Activated CD8-positive, alpha-beta T cell treated with anti-CD3 and anti-CD28 coated beads for 36 hours (primary cell): Measurements from ENCODE around the gene P2RY2. TPM values are rescaled to one million over a fixed set of nuclear protein-coding genes. Genes with fewer than 3 reads are reported as not detected.

Source experiments
- ATAC-seq: fragments of 200-7000 bp; cut with Tn5 transposase; one replicate; pipeline ENCODE4 v1.10.0; 2021; ENCODE audit warnings: mild to moderate bottlenecking, moderate library complexity
- CTCF ChIA-PET: fragments of 350-600 bp; sonication (Branson Sonifier 250); formaldehyde crosslinking; loops from one replicate; lab custom pipeline; 2021; ENCODE audit warnings: antibody characterized with exemption; lab: Charles Lee
- POLR2A ChIA-PET: fragments of 350-600 bp; sonication (Branson Sonifier 250); formaldehyde crosslinking; loops from one replicate; lab custom pipeline; 2021; ENCODE audit warnings: antibody characterized with exemption; lab: Charles Lee
- DNase-seq: peaks from one replicate; pipeline ENCODE4 v3.0.0-alpha.2; 2020
- H3K27ac Mint-ChIP-seq: one replicate; pipeline ENCODE4 v1.8.0; 2021; ENCODE audit warnings: mild to moderate bottlenecking, mixed read lengths
- H3K27me3 Mint-ChIP-seq: one replicate; pipeline ENCODE4 v1.8.0; 2021; ENCODE audit warnings: mixed read lengths
- H3K36me3 Mint-ChIP-seq: one replicate; pipeline ENCODE4 v1.8.0; 2021; ENCODE audit warnings: low read depth, mixed read lengths
- H3K4me1 Mint-ChIP-seq: one replicate; pipeline ENCODE4 v1.8.0; 2021; ENCODE audit warnings: low read depth, mixed read lengths
- H3K4me3 Mint-ChIP-seq: one replicate; pipeline ENCODE4 v1.8.0; 2021; ENCODE audit warnings: mild to moderate bottlenecking, moderate library complexity, mixed read lengths
- H3K9me3 Mint-ChIP-seq: one replicate; pipeline ENCODE4 v1.8.0; 2021; ENCODE audit warnings: mixed read lengths
- CTCF ChIP-seq: fragments of 200-600 bp; IDR thresholded peaks from one replicate; pipeline ENCODE4 v1.8.0; 2022; ENCODE audit warnings: antibody characterized with exemption, mild to moderate bottlenecking
- intact Hi-C: fragments of 100-400 bp; cut with micrococcal nuclease; formaldehyde crosslinking; loops from one replicate; pipeline ENCODE4 v1.10.0; 2022
- total RNA-seq, 2 experiments: library from RNA; stranded (reverse); gene quantifications; one replicate each; pipeline ENCODE4 v1.2.3, GENCODE V29; 2021

P2RY2 gene
- total RNA-seq, result not detected

- Mint-ChIP-seq H3K27ac (no peak within 1 kb of the TSS), H3K36me3 (no peaks in the 10 kb centered on the region), H3K4me3 (peak within 1 kb of the TSS; percentile 44), H3K4me1 (peaks cover 2% of the 10 kb centered on the region), H3K27me3 (peaks cover 21% of the 10 kb centered on the region), H3K9me3 (no peaks in the 10 kb centered on the region)
- peak; percentile 72 for TF ChIP-seq CTCF
- intact Hi-C loops, result no loop called here
- ATAC-seq (peak; percentile 89), DNase-seq (peak; percentile 53)
- CTCF ChIA-PET, result interaction anchor here (1.0 to 1.1 kb wide), 2 partner anchors 10 to 71 kb away, joined by 3 to 4 read pairs; no protein-coding TSS in a partner anchor
- POLR2A ChIA-PET, result interaction anchor here (1.1 kb wide), 1 partner anchor 36 kb away, joined by 3 read pairs; no protein-coding TSS in a partner anchor
Observed at GRCh38 chr11:73218106-73218829, at the start of gene P2RY2. P2RY2 (plus strand) TSS chr11:73218281; CDS start chr11:73234160, 15,879 bp downstream.

- intact Hi-C loops, result no loop called here
- no peak for TF ChIP-seq CTCF
- CTCF ChIA-PET, result interaction anchor here (6.2 kb wide), 1 partner anchor 9 kb away, joined by 43 read pairs; no protein-coding TSS in a partner anchor
- Mint-ChIP-seq H3K27me3 (no peaks in the 10 kb centered on the region), H3K4me3 (no peak overlapping the region), H3K4me1 (no peaks in the 10 kb centered on the region), H3K9me3 (no peaks in the 10 kb centered on the region), H3K36me3 (no peaks in the 10 kb centered on the region), H3K27ac (no peak overlapping the region)
- DNase-seq (no peak), ATAC-seq (no peak)
- POLR2A ChIA-PET, result interaction anchor here (0.7 kb wide), 1 partner anchor 38 kb away, joined by 3 read pairs; no protein-coding TSS in a partner anchor
Observed at GRCh38 chr11:73168925-73169579, 49.0 kb upstream of the P2RY2 start.

GRCh38 chr11:73170140-73170539 lies 47.9 kb upstream of the P2RY2 start:
- no peak for TF ChIP-seq CTCF
- H3K4me1 Mint-ChIP-seq, result no peaks in the 10 kb centered on the region
- H3K9me3 Mint-ChIP-seq, result no peaks in the 10 kb centered on the region
- no peak for ATAC-seq
- H3K4me3 Mint-ChIP-seq, result no peak overlapping the region
- no peaks in the 10 kb centered on the region for H3K36me3 Mint-ChIP-seq
- ChIA-PET CTCF (no interaction called here), POLR2A (no interaction called here)
- no peak for DNase-seq
- no peak overlapping the region for H3K27ac Mint-ChIP-seq
- intact Hi-C loops, result loop anchor here (10.0 kb wide), 1 partner anchor 245 kb away; no protein-coding TSS in a partner anchor
- no peaks in the 10 kb centered on the region for H3K27me3 Mint-ChIP-seq

GRCh38 chr11:73171436-73172161 lies 46.5 kb upstream of the P2RY2 start:
- no peaks in the 10 kb centered on the region for H3K36me3 Mint-ChIP-seq
- no peak overlapping the region for H3K4me3 Mint-ChIP-seq
- no peak overlapping the region for H3K27ac Mint-ChIP-seq
- H3K27me3 Mint-ChIP-seq, result no peaks in the 10 kb centered on the region
- ATAC-seq (no peak), DNase-seq (no peak)
- no peaks in the 10 kb centered on the region for H3K9me3 Mint-ChIP-seq
- intact Hi-C loops, result loop anchor here (10.0 kb wide), 1 partner anchor 247 kb away; no protein-coding TSS in a partner anchor
- ChIA-PET POLR2A (no interaction called here), CTCF (no interaction called here)
- no peak for TF ChIP-seq CTCF
- H3K4me1 Mint-ChIP-seq, result no peaks in the 10 kb centered on the region
